NCI-H1092 (cell line): ENCODE data around the gene PHF20.
"Not testable (repeated sequence)": the region's sequence is repeated elsewhere in the genome, so short reads cannot be mapped to it uniquely, and the experiment has no call there.

Experiments used
- DNase-seq: peaks from one replicate; lab custom pipeline; 2025; lab: John Stamatoyannopoulos, UW

The PHF20 gene

GRCh38 chr20:35739294-35740163 lies 32.3 kb upstream of the PHF20 start:
- no peak for DNase-seq

- DNase-seq, result peak; percentile 100
These were observed 29.7 kb upstream of the PHF20 start, which contains the start of gene RBM39 for GRCh38 chr20:35741892-35742740. Gene RBM39, minus strand, starts transcription at chr20:35742260. Its CDS starts 1,386 bp downstream, at chr20:35740874.

- no peak for DNase-seq
These were observed 28.9 kb upstream of the PHF20 start for GRCh38 chr20:35742741-35743523.

GRCh38 chr20:35743693-35744491 lies 27.9 kb upstream of the PHF20 start:
- DNase-seq, result no peak

- not testable (repeated sequence) for DNase-seq
These were observed 27.3 kb upstream of the PHF20 start for GRCh38 chr20:35744492-35744841.

- no peak for DNase-seq
These were observed 21.2 kb upstream of the PHF20 start for GRCh38 chr20:35750611-35751010.

- no peak for DNase-seq
These were observed 15.4 kb upstream of the PHF20 start for GRCh38 chr20:35756404-35756803.

- DNase-seq, result no peak
These were observed 14.6 kb upstream of the PHF20 start for GRCh38 chr20:35757098-35757705.

- DNase-seq, result not testable (repeated sequence)
These were observed 10.3 kb upstream of the PHF20 start for GRCh38 chr20:35761548-35761947.

GRCh38 chr20:35762461-35762860 lies 9.4 kb upstream of the PHF20 start:
- no peak for DNase-seq

GRCh38 chr20:35764936-35765335 lies 6.9 kb upstream of the PHF20 start:
- not testable (repeated sequence) for DNase-seq

GRCh38 chr20:35766843-35767242 lies 5.0 kb upstream of the PHF20 start:
- DNase-seq, result no peak

- DNase-seq, result no peak
These were observed 3.9 kb upstream of the PHF20 start for GRCh38 chr20:35767683-35768481.

GRCh38 chr20:35768731-35769664 lies 2.8 kb upstream of the PHF20 start:
- peak; percentile 33 for DNase-seq

- DNase-seq, result no peak
These were observed 487 bp upstream of the PHF20 start for GRCh38 chr20:35771367-35771688.

- no peak for DNase-seq
These were observed 796 bp downstream of the PHF20 start for GRCh38 chr20:35772563-35773058.

GRCh38 chr20:35773154-35773751 lies 1.4 kb downstream of the PHF20 start:
- DNase-seq, result no peak

- no peak for DNase-seq
These were observed 2.6 kb downstream of the PHF20 start for GRCh38 chr20:35774391-35774790.
